SK-N-SH (cell line): ENCODE data around the gene CACNA1F.

Experiments
- EP300 ChIP-seq, 2 experiments: IDR thresholded peaks; 2 replicates each; pipeline versions ENCODE4 v1.4.0 to v1.6.1; 2012; ENCODE audit warnings: borderline replicate concordance in 1 of 2, low read depth in 1 of 2, low read length in 1 of 2
- EZH2phosphoT487 ChIP-seq: fragments of 200-600 bp; sonication (generic); IDR thresholded peaks from 2 replicates; pipeline ENCODE4 v1.6.1; 2017; ENCODE audit warnings: low read depth, mixed run types, mild to moderate bottlenecking, antibody characterized with exemption, moderate library complexity, borderline replicate concordance
- NFIC ChIP-seq: IDR thresholded peaks from 2 replicates; pipeline ENCODE4 v1.4.0; 2012; ENCODE audit warnings: borderline replicate concordance
- POLR2AphosphoS5 ChIP-seq: IDR thresholded peaks from 2 replicates; pipeline ENCODE4 v1.6.1; 2012; ENCODE audit warnings: low read depth, low read length
- RAD21 ChIP-seq: IDR thresholded peaks from 2 replicates; pipeline ENCODE4 v1.6.1; 2012; ENCODE audit warnings: mild to moderate bottlenecking, low read length
- RCOR1 ChIP-seq: fragments of 150-350 bp; IDR thresholded peaks from 2 replicates; pipeline ENCODE4 v1.6.1; 2017; ENCODE audit warnings: antibody characterized with exemption, low read length
- RFX5 ChIP-seq: IDR thresholded peaks from 2 replicates; pipeline ENCODE4 v1.6.1; 2012; ENCODE audit warnings: mild to moderate bottlenecking, improper control_type of control experiment, low read length
- SIN3A ChIP-seq: IDR thresholded peaks from 2 replicates; pipeline ENCODE4 v1.6.1; 2012; ENCODE audit warnings: low read depth, mild to moderate bottlenecking, low read length, moderate library complexity, borderline replicate concordance
- SMC3 ChIP-seq: IDR thresholded peaks from 2 replicates; pipeline ENCODE4 v1.6.1; 2012; ENCODE audit warnings: low read depth, low read length, improper control_type of control experiment
- TF ChIP-seq, protein P1 (sequence below): IDR thresholded peaks from 2 replicates; pipeline ENCODE4 v1.6.1; 2012; ENCODE audit warnings: mild to moderate bottlenecking, low read depth, low read length, moderate library complexity
- TF ChIP-seq, protein P2 (sequence below): IDR thresholded peaks from 2 replicates; pipeline ENCODE4 v1.4.0; 2012; ENCODE audit warnings: low read depth, borderline replicate concordance
- TF ChIP-seq, protein P3 (sequence below): fragments of 200-600 bp; sonication (generic); IDR thresholded peaks from 2 replicates; pipeline ENCODE4 v1.6.1; 2017; ENCODE audit warnings: antibody characterized with exemption, mild to moderate bottlenecking, moderate library complexity
- TF ChIP-seq, protein P4 (sequence below): IDR thresholded peaks from 2 replicates; pipeline ENCODE4; 2012

DNA sequence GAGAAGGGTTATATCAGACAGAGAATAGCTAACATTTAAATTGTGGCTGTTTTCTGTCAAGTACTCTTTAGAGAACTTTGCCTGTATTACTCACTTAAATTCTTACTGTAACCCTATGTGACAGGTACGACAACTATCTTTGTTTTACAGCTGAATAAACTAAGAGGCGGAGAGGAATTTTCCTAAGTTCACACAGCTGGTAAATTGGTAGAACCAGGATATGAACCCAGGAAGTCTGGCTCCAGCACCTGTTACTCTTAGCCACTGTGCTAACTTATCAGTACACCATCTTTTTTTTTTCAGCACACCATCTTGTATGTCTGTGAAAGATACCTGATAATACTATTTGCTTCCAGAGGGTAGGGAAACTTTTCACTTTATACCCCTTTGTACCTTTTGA is 31.1 kb downstream of the CACNA1F start:
- TF ChIP-seq, protein P1, sequence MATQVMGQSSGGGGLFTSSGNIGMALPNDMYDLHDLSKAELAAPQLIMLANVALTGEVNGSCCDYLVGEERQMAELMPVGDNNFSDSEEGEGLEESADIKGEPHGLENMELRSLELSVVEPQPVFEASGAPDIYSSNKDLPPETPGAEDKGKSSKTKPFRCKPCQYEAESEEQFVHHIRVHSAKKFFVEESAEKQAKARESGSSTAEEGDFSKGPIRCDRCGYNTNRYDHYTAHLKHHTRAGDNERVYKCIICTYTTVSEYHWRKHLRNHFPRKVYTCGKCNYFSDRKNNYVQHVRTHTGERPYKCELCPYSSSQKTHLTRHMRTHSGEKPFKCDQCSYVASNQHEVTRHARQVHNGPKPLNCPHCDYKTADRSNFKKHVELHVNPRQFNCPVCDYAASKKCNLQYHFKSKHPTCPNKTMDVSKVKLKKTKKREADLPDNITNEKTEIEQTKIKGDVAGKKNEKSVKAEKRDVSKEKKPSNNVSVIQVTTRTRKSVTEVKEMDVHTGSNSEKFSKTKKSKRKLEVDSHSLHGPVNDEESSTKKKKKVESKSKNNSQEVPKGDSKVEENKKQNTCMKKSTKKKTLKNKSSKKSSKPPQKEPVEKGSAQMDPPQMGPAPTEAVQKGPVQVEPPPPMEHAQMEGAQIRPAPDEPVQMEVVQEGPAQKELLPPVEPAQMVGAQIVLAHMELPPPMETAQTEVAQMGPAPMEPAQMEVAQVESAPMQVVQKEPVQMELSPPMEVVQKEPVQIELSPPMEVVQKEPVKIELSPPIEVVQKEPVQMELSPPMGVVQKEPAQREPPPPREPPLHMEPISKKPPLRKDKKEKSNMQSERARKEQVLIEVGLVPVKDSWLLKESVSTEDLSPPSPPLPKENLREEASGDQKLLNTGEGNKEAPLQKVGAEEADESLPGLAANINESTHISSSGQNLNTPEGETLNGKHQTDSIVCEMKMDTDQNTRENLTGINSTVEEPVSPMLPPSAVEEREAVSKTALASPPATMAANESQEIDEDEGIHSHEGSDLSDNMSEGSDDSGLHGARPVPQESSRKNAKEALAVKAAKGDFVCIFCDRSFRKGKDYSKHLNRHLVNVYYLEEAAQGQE = no peak
- no peak for TF ChIP-seq RFX5
- TF ChIP-seq, protein P2, sequence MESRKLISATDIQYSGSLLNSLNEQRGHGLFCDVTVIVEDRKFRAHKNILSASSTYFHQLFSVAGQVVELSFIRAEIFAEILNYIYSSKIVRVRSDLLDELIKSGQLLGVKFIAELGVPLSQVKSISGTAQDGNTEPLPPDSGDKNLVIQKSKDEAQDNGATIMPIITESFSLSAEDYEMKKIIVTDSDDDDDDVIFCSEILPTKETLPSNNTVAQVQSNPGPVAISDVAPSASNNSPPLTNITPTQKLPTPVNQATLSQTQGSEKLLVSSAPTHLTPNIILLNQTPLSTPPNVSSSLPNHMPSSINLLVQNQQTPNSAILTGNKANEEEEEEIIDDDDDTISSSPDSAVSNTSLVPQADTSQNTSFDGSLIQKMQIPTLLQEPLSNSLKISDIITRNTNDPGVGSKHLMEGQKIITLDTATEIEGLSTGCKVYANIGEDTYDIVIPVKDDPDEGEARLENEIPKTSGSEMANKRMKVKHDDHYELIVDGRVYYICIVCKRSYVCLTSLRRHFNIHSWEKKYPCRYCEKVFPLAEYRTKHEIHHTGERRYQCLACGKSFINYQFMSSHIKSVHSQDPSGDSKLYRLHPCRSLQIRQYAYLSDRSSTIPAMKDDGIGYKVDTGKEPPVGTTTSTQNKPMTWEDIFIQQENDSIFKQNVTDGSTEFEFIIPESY = no peak
- no peak for TF ChIP-seq SIN3A
- TF ChIP-seq, protein P3, sequence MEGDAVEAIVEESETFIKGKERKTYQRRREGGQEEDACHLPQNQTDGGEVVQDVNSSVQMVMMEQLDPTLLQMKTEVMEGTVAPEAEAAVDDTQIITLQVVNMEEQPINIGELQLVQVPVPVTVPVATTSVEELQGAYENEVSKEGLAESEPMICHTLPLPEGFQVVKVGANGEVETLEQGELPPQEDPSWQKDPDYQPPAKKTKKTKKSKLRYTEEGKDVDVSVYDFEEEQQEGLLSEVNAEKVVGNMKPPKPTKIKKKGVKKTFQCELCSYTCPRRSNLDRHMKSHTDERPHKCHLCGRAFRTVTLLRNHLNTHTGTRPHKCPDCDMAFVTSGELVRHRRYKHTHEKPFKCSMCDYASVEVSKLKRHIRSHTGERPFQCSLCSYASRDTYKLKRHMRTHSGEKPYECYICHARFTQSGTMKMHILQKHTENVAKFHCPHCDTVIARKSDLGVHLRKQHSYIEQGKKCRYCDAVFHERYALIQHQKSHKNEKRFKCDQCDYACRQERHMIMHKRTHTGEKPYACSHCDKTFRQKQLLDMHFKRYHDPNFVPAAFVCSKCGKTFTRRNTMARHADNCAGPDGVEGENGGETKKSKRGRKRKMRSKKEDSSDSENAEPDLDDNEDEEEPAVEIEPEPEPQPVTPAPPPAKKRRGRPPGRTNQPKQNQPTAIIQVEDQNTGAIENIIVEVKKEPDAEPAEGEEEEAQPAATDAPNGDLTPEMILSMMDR = no peak
- TF ChIP-seq RCOR1 = no peak
- no peak for TF ChIP-seq RAD21
- no peak for TF ChIP-seq EZH2phosphoT487
- TF ChIP-seq SMC3 = no peak
- no peak for TF ChIP-seq EP300 (IDR thresholded peaks at IDR 0.05; ENCODE audit: borderline replicate concordance in 1 of 2, low read depth in 1 of 2, low read length in 1 of 2)
- TF ChIP-seq POLR2AphosphoS5 = no peak
- TF ChIP-seq, protein P4, sequence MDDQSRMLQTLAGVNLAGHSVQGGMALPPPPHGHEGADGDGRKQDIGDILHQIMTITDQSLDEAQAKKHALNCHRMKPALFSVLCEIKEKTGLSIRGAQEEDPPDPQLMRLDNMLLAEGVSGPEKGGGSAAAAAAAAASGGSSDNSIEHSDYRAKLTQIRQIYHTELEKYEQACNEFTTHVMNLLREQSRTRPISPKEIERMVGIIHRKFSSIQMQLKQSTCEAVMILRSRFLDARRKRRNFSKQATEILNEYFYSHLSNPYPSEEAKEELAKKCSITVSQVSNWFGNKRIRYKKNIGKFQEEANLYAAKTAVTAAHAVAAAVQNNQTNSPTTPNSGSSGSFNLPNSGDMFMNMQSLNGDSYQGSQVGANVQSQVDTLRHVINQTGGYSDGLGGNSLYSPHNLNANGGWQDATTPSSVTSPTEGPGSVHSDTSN = no peak
- TF ChIP-seq NFIC = no peak
